HL-60/S4 treated with retinoic acid at 250 ng/mL for 4 days and 3 days (cell line): Measurements from ENCODE around the gene FAM209B.
"Not testable (repeated sequence)": the region's sequence is repeated elsewhere in the genome, so short reads cannot be mapped to it uniquely, and the experiment has no call there.

Source experiments
- in situ Hi-C: fragments of 300-500 bp; cut with MboI; formaldehyde crosslinking; loops from 2 replicates; pipeline ENCODE4 v1.7.0; 2022; ENCODE audit warnings: low sequenced_read_pairs

The FAM209B gene

GRCh38 chr20:56532946-56533345 is at the start of gene FAM209B:
FAM209B (plus strand) TSS chr20:56533246; CDS start chr20:56533342, 96 bp downstream.
- in situ Hi-C loops, result not testable (repeated sequence)

- in situ Hi-C loops, result no loop called here
These were observed 49.1 kb upstream of the FAM209B start for GRCh38 chr20:56483970-56484369.

GRCh38 chr20:56487216-56487615 is 45.8 kb upstream of the FAM209B start:
- in situ Hi-C loops, result no loop called here

- in situ Hi-C loops, result no loop called here
These were observed 44.5 kb upstream of the FAM209B start for GRCh38 chr20:56488566-56488965.

- in situ Hi-C loops, result no loop called here
These were observed 31.9 kb upstream of the FAM209B start for GRCh38 chr20:56501116-56501515.

GRCh38 chr20:56503916-56504315 is 29.1 kb upstream of the FAM209B start:
- in situ Hi-C loops, result no loop called here

- in situ Hi-C loops, result no loop called here
These were observed 28.6 kb upstream of the FAM209B start for GRCh38 chr20:56504373-56505005.

GRCh38 chr20:56506103-56506502 is 26.9 kb upstream of the FAM209B start:
- in situ Hi-C loops, result no loop called here

- in situ Hi-C loops, result no loop called here
These were observed 21.1 kb upstream of the FAM209B start for GRCh38 chr20:56511926-56512325.

GRCh38 chr20:56513161-56514150 is 19.6 kb upstream of the FAM209B start:
- in situ Hi-C loops, result no loop called here

GRCh38 chr20:56516631-56517030 is 16.4 kb upstream of the FAM209B start:
- in situ Hi-C loops, result no loop called here

GRCh38 chr20:56517211-56517610 is 15.8 kb upstream of the FAM209B start:
- in situ Hi-C loops, result no loop called here

GRCh38 chr20:56517641-56518040 is 15.4 kb upstream of the FAM209B start:
- in situ Hi-C loops, result no loop called here

GRCh38 chr20:56518126-56518525 is 14.9 kb upstream of the FAM209B start:
- in situ Hi-C loops, result no loop called here

GRCh38 chr20:56518721-56519398 is 14.2 kb upstream of the FAM209B start:
- in situ Hi-C loops, result no loop called here

GRCh38 chr20:56519551-56519950 is 13.5 kb upstream of the FAM209B start:
- in situ Hi-C loops, result no loop called here

GRCh38 chr20:56520180-56520579 is 12.9 kb upstream of the FAM209B start:
- in situ Hi-C loops, result no loop called here

GRCh38 chr20:56520746-56521354 is 12.2 kb upstream of the FAM209B start:
- in situ Hi-C loops, result not testable (repeated sequence)

- in situ Hi-C loops, result no loop called here
These were observed 10.7 kb upstream of the FAM209B start for GRCh38 chr20:56522311-56522710.

- in situ Hi-C loops, result not testable (repeated sequence)
These were observed 8.6 kb upstream of the FAM209B start, which contains the start of gene FAM209A for GRCh38 chr20:56524444-56524843. FAM209A (plus strand) TSS chr20:56524744; CDS start chr20:56524809, 65 bp downstream.

GRCh38 chr20:56527521-56527920 is 5.5 kb upstream of the FAM209B start:
- in situ Hi-C loops, result no loop called here
